ENCODE measurements around the gene SYNJ2.
"Not testable (repeated sequence)": the region's sequence is repeated elsewhere in the genome, so short reads cannot be mapped to it uniquely, and the experiment has no call there.

The SYNJ2 gene

GRCh38 chr6:157959451-157960227, 22.0 kb upstream of the SYNJ2 start:
- FAIRE-seq: no peak

- FAIRE-seq: no peak
Observed at GRCh38 chr6:157961153-157961831, 20.4 kb upstream of the SYNJ2 start.

GRCh38 chr6:157961832-157962575, 19.7 kb upstream of the SYNJ2 start:
- FAIRE-seq: no peak

GRCh38 chr6:157962601-157963302, 18.9 kb upstream of the SYNJ2 start:
- no peak for FAIRE-seq

GRCh38 chr6:157964100-157964499, 17.6 kb upstream of the SYNJ2 start:
- no peak for FAIRE-seq

GRCh38 chr6:157965387-157965786, 16.3 kb upstream of the SYNJ2 start:
- no peak for FAIRE-seq

GRCh38 chr6:157966589-157966977, 15.1 kb upstream of the SYNJ2 start:
- no peak for FAIRE-seq

- FAIRE-seq: no peak
Observed at GRCh38 chr6:157967020-157967419, 14.6 kb upstream of the SYNJ2 start.

GRCh38 chr6:157967486-157967885, 14.2 kb upstream of the SYNJ2 start:
- FAIRE-seq: no peak

- not testable (repeated sequence) for FAIRE-seq
Observed at GRCh38 chr6:157972177-157972576, 9.5 kb upstream of the SYNJ2 start.

- no peak for FAIRE-seq
Observed at GRCh38 chr6:157974341-157974894, 7.2 kb upstream of the SYNJ2 start.

- FAIRE-seq: no peak
Observed at GRCh38 chr6:157974967-157975366, 6.7 kb upstream of the SYNJ2 start.

- FAIRE-seq: no peak
Observed at GRCh38 chr6:157975456-157975855, 6.2 kb upstream of the SYNJ2 start.

GRCh38 chr6:157976345-157977175, 5.1 kb upstream of the SYNJ2 start:
- FAIRE-seq: no peak

- FAIRE-seq: no peak
Observed at GRCh38 chr6:157977176-157977804, 4.4 kb upstream of the SYNJ2 start.

- no peak for FAIRE-seq
Observed at GRCh38 chr6:157978021-157978783, 3.5 kb upstream of the SYNJ2 start.

GRCh38 chr6:157980288-157981131, 1.2 kb upstream of the SYNJ2 start:
- FAIRE-seq: no peak

GRCh38 chr6:157981132-157981394, 600 bp upstream of the SYNJ2 start:
- FAIRE-seq: no peak

GRCh38 chr6:157982102-157982562, 469 bp downstream of the SYNJ2 start:
- FAIRE-seq: no peak

Data from colon (tissue), 2 donors.